ENCODE results near the gene PSMB4. TPM values are rescaled to one million over a fixed set of nuclear protein-coding genes. Genes with fewer than 3 reads are reported as not detected.
"Not testable (repeated sequence)": the region's sequence is repeated elsewhere in the genome, so short reads cannot be mapped to it uniquely, and the experiment has no call there.

The PSMB4 gene
- total RNA-seq, 1 experiment from 2014 or later = 1,186 TPM

- not testable (repeated sequence) for DNase-seq (ENCODE audit: low spot score)
Measured at GRCh38 chr1:151437396-151437795, 38.0 kb downstream of the PSMB4 start.

DNA sequence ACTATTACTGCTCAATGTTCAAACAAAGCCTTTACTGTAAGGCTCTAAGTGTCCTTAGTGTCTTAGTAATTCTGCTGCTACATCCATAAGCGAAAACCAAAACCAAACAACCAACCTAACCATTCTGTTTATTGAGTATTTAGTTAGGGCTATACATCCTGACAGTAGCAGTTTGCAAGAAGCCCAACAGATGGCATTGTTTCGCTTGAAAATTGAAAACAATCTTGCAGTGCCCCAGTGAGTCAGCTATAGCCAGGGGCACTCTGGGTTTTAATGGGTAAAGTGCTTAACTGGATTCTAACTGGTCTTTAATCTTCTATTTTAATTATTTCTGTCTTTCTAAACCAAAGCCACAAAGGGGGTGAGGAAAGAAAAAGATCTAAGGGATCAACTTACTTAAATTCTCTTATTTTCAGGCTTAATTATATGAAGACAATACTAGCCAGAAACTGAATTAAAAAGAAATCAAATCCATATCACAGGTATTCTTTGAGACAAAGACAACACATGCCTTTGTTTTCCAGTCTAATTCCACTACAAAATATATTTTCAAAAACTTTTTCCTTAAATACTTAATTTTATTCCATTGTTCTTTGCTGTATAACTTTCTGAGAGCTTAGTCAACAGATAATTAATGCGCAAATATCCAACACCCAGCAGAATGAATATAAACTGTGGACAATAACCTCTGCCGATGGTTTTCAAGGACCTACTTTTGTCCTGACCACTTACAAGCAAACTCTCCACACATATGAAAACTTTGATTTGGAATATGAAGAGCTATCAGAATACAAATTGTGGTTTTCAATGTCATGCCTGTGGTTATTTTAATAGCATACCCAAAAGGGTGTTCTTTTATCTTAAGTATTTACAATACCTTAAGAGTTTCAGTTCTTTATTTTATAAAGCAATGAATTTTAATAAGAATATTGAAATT, 44.7 kb downstream of the PSMB4 start:
- peak; percentile 93 for DNase-seq (ENCODE audit: low spot score)

DNA sequence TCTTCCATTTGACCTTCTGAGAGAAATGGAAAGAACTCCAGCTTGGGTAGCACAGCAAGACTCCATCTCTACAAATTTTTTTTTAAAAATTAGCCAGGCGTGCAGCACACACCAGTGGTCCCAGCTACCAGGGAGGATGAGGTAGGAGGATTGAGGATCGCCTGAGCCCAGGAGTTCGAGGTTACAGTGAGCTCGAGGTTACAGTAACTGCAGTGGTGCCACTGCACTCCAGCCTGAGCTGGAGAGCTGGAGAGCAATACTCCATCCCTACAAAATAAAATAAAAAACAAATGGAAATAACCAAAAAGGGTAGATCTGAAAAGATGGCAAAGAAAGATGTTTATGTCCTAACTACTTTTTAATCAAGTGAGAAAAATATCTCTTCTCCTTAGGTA, 45.4 kb downstream of the PSMB4 start:
- no peak for DNase-seq (ENCODE audit: low spot score)

GRCh38 chr1:151447696-151448095, 48.3 kb downstream of the PSMB4 start:
- no peak for DNase-seq (ENCODE audit: low spot score)

Other genes with a start within 250 kb of the PSMB4 start
- not detected in 2 replicates for gene TNFAIP8L2, start 242.9 kb upstream of the PSMB4 start, total RNA-seq (2014; rRNA removed; shearing (Covaris generic))
- 19.6 and 21.6 TPM in 2 replicates for gene LYSMD1, start 233.7 kb upstream of the PSMB4 start, total RNA-seq (2014; rRNA removed; shearing (Covaris generic))
- gene SCNM1, start 233.4 kb upstream of the PSMB4 start, total RNA-seq (2014; rRNA removed; shearing (Covaris generic)) = 105 and 107 TPM in 2 replicates
- 0.17 and 0.57 TPM in 2 replicates for gene TMOD4, start 223.6 kb upstream of the PSMB4 start, total RNA-seq (2014; rRNA removed; shearing (Covaris generic))
- 163 and 207 TPM in 2 replicates for gene VPS72, start 209.4 kb upstream of the PSMB4 start, total RNA-seq (2014; rRNA removed; shearing (Covaris generic))
- gene PIP5K1A, start 201.0 kb upstream of the PSMB4 start, total RNA-seq (2014; rRNA removed; shearing (Covaris generic)) = 87.5 and 102 TPM in 2 replicates
- 568 and 570 TPM in 2 replicates for gene PSMD4, start 144.8 kb upstream of the PSMB4 start, total RNA-seq (2014; rRNA removed; shearing (Covaris generic))
- 34.7 and 36.2 TPM in 2 replicates for gene ZNF687, start 117.3 kb upstream of the PSMB4 start, total RNA-seq (2014; rRNA removed; shearing (Covaris generic))
- gene PI4KB, start 72.2 kb upstream of the PSMB4 start, total RNA-seq (2014; rRNA removed; shearing (Covaris generic)) = 86.6 and 99.4 TPM in 2 replicates
- 73.0 and 104 TPM in 2 replicates for gene RFX5, start 52.3 kb upstream of the PSMB4 start, total RNA-seq (2014; rRNA removed; shearing (Covaris generic))
- 0.22 and 0.41 TPM in 2 replicates for gene SELENBP1, start 26.9 kb upstream of the PSMB4 start, total RNA-seq (2014; rRNA removed; shearing (Covaris generic))
- 29.1 and 30.3 TPM in 2 replicates for gene POGZ, start 59.9 kb downstream of the PSMB4 start, total RNA-seq (2014; rRNA removed; shearing (Covaris generic))
- gene CGN, start 111.8 kb downstream of the PSMB4 start, total RNA-seq (2014; rRNA removed; shearing (Covaris generic)) = 0.93 and 3.2 TPM in 2 replicates
- gene TUFT1, start 140.7 kb downstream of the PSMB4 start, total RNA-seq (2014; rRNA removed; shearing (Covaris generic)) = 64.3 and 99.0 TPM in 2 replicates
- gene SNX27, start 212.5 kb downstream of the PSMB4 start, total RNA-seq (2014; rRNA removed; shearing (Covaris generic)) = 23.7 and 28.7 TPM in 2 replicates